Measurements from ENCODE around the gene MT2A. TPM values are rescaled to one million over a fixed set of nuclear protein-coding genes. Genes with fewer than 3 reads are reported as not detected.
A peak's percentile ranks its signal among the peaks of the same experiment; 100 is the strongest.

Gene MT2A
- total and polyA plus RNA-seq, 10 of the 15 experiments (the other 5 are each of a cell fraction or from before 2014, with no cell fraction given) = 7.3 to 271 (median 53.5) TPM

GRCh38 chr16:56610017-56610608 is 1.7 kb downstream of the MT2A start (continued):
- TF ChIP-seq ATF2 (IDR thresholded peaks at IDR 0.05; ENCODE audit: low read length) = peak; percentile 13; the same call in 1 of the 2 replicates
- peak; percentile 64; the same call in 1 of the 2 replicates for TF ChIP-seq HDGF (IDR thresholded peaks at IDR 0.05)
- TF ChIP-seq CREM (IDR thresholded peaks at IDR 0.05; ENCODE audit: low read depth) = peak; percentile 60; the same call in 1 of the 2 replicates
- TF ChIP-seq POU2F2 (IDR thresholded peaks at IDR 0.05; ENCODE audit: borderline replicate concordance, low read depth, low read length) = peak; percentile 7; the same call in 1 of the 3 replicates
- no peak for TF ChIP-seq SIX5 (IDR thresholded peaks at IDR 0.05; ENCODE audit: low read depth, low read length, severe bottlenecking)

- 0% methylated on average over 2 of the region's 2 CpGs for WGBS (ENCODE audit: insufficient coverage, insufficient replicate concordance, low lambda C conversion rate, missing lambda C conversion rate)
- ChIA-PET POLR2A (interaction anchor here (0.6 to 1.7 kb wide), 3 partner anchors 13 to 358 kb away, joined by 3 to 4 read pairs (median 4); partner anchors contain the start of gene MT1E), CTCF (interaction anchor here (1.4 to 10.0 kb wide), 6 partner anchors 9 to 91 kb away, joined by 3 to 77 read pairs (median 6); no protein-coding TSS in a partner anchor), RAD21 (ENCODE audit: unreplicated experiment) (interaction anchor here (1.2 to 4.6 kb wide), 6 partner anchors 13 to 92 kb away, joined by 3 to 23 read pairs (median 4); partner anchors contain the start of gene MT1E), SMC1A (ENCODE audit: uncharacterized antibody, unreplicated experiment) (interaction anchor here (1.1 to 4.6 kb wide), 8 partner anchors 9 to 91 kb away, joined by 3 to 27 read pairs (median 8); no protein-coding TSS in a partner anchor)
- Histone ChIP-seq H2AFZ (ENCODE audit: control insufficient read depth, low read depth, low read length) (peak overlapping the region; percentile 60; the same call in 1 of the 2 replicates), H3K27ac (ENCODE audit: control insufficient read depth, insufficient read depth) (peak overlapping the region; percentile 50; the same call in 1 of the 2 replicates), H3K4me2 (ENCODE audit: control insufficient read depth, insufficient read depth) (peak overlapping the region; percentile 82), H3K4me1 (ENCODE audit: control insufficient read depth, insufficient read depth, low read length) (peaks cover 29% of the 10 kb centered on the region), H4K20me1 (ENCODE audit: control insufficient read depth, insufficient read depth) (no peaks in the 10 kb centered on the region), H3K9ac (ENCODE audit: control insufficient read depth, insufficient read depth, low read length) (0 out of 2 replicates have a peak overlapping the region, but pooled peaks have one; percentile 38), H3K27me3 (replicated peaks in 1 of 2; ENCODE audit: control insufficient read depth in 2 of 2, insufficient read depth in 2 of 2, low read length in 1 of 2) (no peaks in the 10 kb centered on the region), H3K4me3 (0 out of 2 replicates have a peak overlapping the region, but pooled peaks have one; percentile 70), H3K9me3 (replicated peaks; ENCODE audit: control insufficient read depth, insufficient read depth, low read length) (no peaks in the 10 kb centered on the region), H3K79me2 (ENCODE audit: control insufficient read depth, insufficient read depth, low read length) (no peaks in the 10 kb centered on the region), H3K36me3 (ENCODE audit: control insufficient read depth in 2 of 2, insufficient read depth in 2 of 2, low read length in 1 of 2) (no peaks in the 10 kb centered on the region)
- FAIRE-seq (no peak), ATAC-seq (peak; percentile 5), DNase-seq (ENCODE audit: low read depth, low spot score) (no peak)
- no TSS peak for BruUV-seq (replicated peaks)
- intact Hi-C loops (cut with micrococcal nuclease; ENCODE audit: unreplicated experiment) = no loop called here
- TF ChIP-seq ZBTB4 (CRISPR knock-in tag; IDR thresholded peaks at IDR 0.05) (no peak), IKZF1 (conservative IDR thresholded peaks at IDR 0.05) (0 out of 2 replicates have a peak, but pooled peaks have one; percentile 27), TCF7 (IDR thresholded peaks at IDR 0.05; ENCODE audit: borderline replicate concordance) (no peak), SMARCA5 (IDR thresholded peaks at IDR 0.05) (peak; percentile 90), ZNF24 (IDR thresholded peaks at IDR 0.05) (no peak), USF2 (IDR thresholded peaks at IDR 0.05; ENCODE audit: borderline replicate concordance, low read depth, low read length) (no peak), RUNX3 (IDR thresholded peaks at IDR 0.05; ENCODE audit: low read length) (peak; percentile 25), BACH1 (IDR thresholded peaks at IDR 0.05; ENCODE audit: borderline replicate concordance) (no peak), SREBF2 (IDR thresholded peaks at IDR 0.05; ENCODE audit: low read length) (no peak), NFIC (IDR thresholded peaks at IDR 0.05; ENCODE audit: low read depth, low read length) (no peak), ZNF217 (IDR thresholded peaks at IDR 0.05) (peak; percentile 85)
- in situ Hi-C loops (cut with MboI) = no loop called here
Observed at GRCh38 chr16:56610609-56611111, 2.3 kb downstream of the MT2A start.

Measured in GM12878 (cell line).